Caki2 (cell line): ENCODE data around the gene PDLIM1. TPM values are rescaled to one million over a fixed set of nuclear protein-coding genes. Genes with fewer than 3 reads are reported as not detected.

Experiments
- DNase-seq: peaks from one replicate; pipeline ENCODE4 v3.0.0-alpha.2; 2015; ENCODE audit warnings: low read depth
- in situ Hi-C: cut with HindIII; loops from 2 replicates; pipeline ENCODE4 v1.10.0; 2016; ENCODE audit warnings: low sequenced_read_pairs, low pct_unique_long_range_greater_than_20kb, mixed read lengths
- total RNA-seq: library from RNA; depleted of rRNA; stranded (reverse); fragments of >200 nt; shearing (Covaris generic); gene quantifications from 2 replicates; pipeline ENCODE4 v1.2.3, GENCODE V29; 2014; ENCODE audit warnings: low replicate concordance; rRNA removed

Gene PDLIM1
- total RNA-seq, 1 experiment from 2014 or later = 14.8 TPM

GRCh38 chr10:95201736-95202135 is 89.1 kb downstream of the PDLIM1 start:
- DNase-seq = peak; percentile 53

DNA sequence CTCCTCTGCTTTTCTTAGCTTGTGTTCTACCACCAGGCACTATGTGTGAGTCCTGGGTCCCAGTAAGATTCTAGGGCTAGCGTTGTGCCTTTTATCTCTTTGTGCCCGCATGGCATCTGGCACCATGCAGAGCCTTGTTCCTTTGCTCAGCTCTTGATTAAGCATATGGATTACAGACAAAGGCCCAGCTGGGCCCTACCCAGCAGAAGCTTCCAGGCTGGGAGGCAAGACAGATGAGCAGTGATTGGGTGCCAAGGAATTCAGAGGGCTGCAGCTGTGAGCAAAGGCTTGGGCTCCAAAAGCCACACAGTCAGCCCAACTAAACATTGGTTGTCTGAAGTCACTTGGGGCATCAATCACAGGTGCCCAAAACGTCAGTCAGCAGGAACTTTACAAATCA is 94.8 kb downstream of the PDLIM1 start:
- in situ Hi-C loops = no loop called here
- DNase-seq = no peak

More at GRCh38 chr10:95201736-95202135, 89.1 kb downstream of the PDLIM1 start:
- in situ Hi-C loops = no loop called here

- in situ Hi-C loops = no loop called here
- DNase-seq = no peak
Measured at GRCh38 chr10:95193944-95194343, 96.9 kb downstream of the PDLIM1 start, which contains the start of gene ACSM6. Gene ACSM6, plus strand, starts transcription at chr10:95194238. Its CDS starts 248 bp downstream, at chr10:95194486.

GRCh38 chr10:95188593-95188992 is 102.2 kb downstream of the PDLIM1 start:
- DNase-seq = no peak
- in situ Hi-C loops = no loop called here

- in situ Hi-C loops = no loop called here
- DNase-seq = no peak
Measured at GRCh38 chr10:95187617-95188016, 103.2 kb downstream of the PDLIM1 start.

Other genes with a start within 250 kb of the PDLIM1 start
- gene CYP2C8, start 221.5 kb downstream of the PDLIM1 start, total RNA-seq = 0.24 TPM in 1 of 2 replicates, not detected in the other
- 0.10 TPM in 1 of 2 replicates, not detected in the other for gene ACSM6, start 96.8 kb downstream of the PDLIM1 start, total RNA-seq